ENCODE data around the gene PCDHGB7.

The PCDHGB7 gene

GRCh38 chr5:141441571-141442170 is 24.2 kb downstream of the PCDHGB7 start:
- Histone ChIP-seq H3K27me3 (no peaks in the 10 kb centered on the region), H3K36me3 (no peaks in the 10 kb centered on the region), H3K9me3 (no peaks in the 10 kb centered on the region), H3K4me1 (no peaks in the 10 kb centered on the region), H3K4me3 (ENCODE audit: low read depth, low read length) (no peak overlapping the region)
- TF ChIP-seq, protein P1, sequence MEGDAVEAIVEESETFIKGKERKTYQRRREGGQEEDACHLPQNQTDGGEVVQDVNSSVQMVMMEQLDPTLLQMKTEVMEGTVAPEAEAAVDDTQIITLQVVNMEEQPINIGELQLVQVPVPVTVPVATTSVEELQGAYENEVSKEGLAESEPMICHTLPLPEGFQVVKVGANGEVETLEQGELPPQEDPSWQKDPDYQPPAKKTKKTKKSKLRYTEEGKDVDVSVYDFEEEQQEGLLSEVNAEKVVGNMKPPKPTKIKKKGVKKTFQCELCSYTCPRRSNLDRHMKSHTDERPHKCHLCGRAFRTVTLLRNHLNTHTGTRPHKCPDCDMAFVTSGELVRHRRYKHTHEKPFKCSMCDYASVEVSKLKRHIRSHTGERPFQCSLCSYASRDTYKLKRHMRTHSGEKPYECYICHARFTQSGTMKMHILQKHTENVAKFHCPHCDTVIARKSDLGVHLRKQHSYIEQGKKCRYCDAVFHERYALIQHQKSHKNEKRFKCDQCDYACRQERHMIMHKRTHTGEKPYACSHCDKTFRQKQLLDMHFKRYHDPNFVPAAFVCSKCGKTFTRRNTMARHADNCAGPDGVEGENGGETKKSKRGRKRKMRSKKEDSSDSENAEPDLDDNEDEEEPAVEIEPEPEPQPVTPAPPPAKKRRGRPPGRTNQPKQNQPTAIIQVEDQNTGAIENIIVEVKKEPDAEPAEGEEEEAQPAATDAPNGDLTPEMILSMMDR (IDR thresholded peaks at IDR 0.05; ENCODE audit: low read depth, low read length), result no peak
- no peak for DNase-seq

DNA sequence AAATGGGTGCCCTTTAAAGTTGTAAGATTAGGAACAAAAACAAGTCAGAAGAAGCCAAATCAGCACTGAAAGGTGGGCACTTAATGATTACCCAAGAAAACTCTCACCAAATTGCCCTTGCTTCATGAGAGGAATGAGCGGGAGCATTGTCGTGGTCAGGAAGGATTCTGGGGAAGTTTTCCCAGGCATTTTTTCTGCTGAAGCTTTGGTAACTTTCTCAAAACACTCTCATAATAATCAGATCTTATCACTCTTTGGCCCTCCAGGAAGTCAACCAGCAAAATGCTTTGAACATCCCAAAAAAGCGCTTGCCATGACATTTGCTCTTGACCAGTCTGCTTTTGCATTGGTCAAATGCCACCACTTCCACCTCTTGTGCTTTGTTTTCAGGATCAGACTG is 47.9 kb downstream of the PCDHGB7 start:
- Histone ChIP-seq H3K9me3 (no peaks in the 10 kb centered on the region), H3K27me3 (no peaks in the 10 kb centered on the region), H3K4me3 (ENCODE audit: low read depth, low read length) (no peak overlapping the region), H3K4me1 (peaks cover 3% of the 10 kb centered on the region; the same call in 1 of the 2 replicates), H3K36me3 (no peaks in the 10 kb centered on the region)
- no peak for DNase-seq
- TF ChIP-seq, protein P1 (IDR thresholded peaks at IDR 0.05; ENCODE audit: low read depth, low read length), result no peak
